Measurements from ENCODE around the gene NGEF.
"Not testable (repeated sequence)": the region's sequence is repeated elsewhere in the genome, so short reads cannot be mapped to it uniquely, and the experiment has no call there.

The NGEF gene

DNA sequence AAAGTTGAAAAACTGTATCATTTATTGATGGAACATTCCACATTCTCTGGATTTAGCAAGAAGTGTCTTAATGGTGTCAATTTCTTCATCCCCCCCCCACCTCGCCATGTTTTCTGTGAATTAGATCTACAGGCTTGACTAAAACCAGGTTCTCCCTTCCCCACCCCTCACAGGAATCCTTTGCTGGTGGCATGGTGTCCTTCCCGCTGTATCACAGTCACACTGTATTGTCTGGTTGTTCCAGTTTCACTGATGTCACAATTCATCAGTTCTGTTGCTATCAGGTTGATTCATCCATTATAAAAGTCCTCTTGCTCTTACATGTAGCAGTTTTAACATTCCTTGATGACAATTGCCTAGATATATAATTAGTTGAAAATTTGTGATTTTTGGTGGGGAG lies 149.1 kb downstream of the NGEF start:
- DNase-seq, result no peak

DNA sequence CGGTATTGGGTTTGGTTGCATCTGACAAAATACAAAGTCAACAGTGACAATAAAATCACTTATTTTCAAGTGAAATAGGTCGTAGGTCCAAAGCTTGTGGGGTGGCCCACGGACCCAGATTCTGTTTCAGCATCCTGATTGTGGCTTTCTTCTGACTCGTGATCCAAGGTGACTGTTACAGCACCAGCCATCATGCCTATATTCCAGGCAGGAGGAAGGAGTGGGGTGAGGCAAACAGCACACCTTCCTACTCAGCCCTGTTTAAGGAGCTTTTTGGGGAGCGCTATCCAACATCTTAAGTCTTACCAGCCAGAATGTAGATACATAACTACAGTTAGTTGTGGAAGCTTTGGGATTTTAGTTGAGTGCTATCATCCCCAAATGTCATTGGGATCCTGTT lies 151.7 kb downstream of the NGEF start:
- no peak for DNase-seq

GRCh38 chr2:232860593-232861241 lies 152.3 kb downstream of the NGEF start:
- DNase-seq, result no peak

DNA sequence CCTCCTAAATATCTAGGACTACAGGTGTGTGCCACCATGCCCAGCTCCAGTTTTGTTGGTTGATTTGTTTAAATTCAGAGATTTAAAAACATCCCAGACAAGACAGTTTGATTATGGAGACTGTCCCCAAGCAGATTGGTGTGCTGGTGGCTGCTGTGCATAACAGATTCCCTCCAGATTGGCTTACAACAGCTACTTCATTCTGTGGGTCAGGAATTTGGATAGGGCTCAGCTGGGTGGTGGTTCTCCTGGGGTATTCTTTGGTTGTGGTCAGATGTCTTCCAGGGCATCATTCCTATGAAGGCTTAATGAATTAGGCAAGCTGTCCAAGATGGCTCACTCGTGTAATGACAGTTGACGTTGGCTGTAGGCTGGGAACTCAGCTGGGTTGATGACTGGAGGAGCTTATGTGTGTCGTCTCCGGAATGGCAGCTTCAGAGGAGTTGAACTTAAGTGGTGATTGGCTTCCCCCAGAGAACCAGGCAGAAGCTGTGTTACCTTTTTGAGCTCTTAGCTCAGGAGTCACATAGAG lies 153.6 kb downstream of the NGEF start:
- DNase-seq, result no peak

GRCh38 chr2:232857158-232857563 lies 155.9 kb downstream of the NGEF start:
- no peak for DNase-seq

- DNase-seq, result no peak
These were observed 159.0 kb downstream of the NGEF start for GRCh38 chr2:232854082-232854481.

DNA sequence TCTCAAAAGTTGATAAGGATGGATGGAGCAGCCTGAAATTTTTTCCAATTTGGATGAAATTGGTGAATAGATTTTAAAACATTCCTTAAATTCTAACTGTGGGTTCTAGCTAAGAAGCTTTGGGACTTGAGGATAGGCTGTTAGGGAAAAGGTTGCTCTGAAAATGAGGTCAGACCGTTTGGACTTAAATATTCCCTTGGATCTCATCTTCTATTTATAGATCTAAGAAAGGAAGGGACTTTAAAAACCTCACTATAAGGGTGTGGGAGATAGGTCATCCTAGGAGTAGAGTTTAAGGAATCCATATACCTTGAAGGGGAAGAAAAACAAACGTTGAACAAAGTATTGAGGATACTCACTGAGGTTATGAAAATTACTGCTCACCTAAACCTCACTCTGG lies 160.4 kb downstream of the NGEF start:
- DNase-seq, result no peak

- not testable (repeated sequence) for DNase-seq
These were observed 161.0 kb downstream of the NGEF start for GRCh38 chr2:232852081-232852480.

GRCh38 chr2:232850039-232850438 lies 163.0 kb downstream of the NGEF start:
- DNase-seq, result no peak

DNA sequence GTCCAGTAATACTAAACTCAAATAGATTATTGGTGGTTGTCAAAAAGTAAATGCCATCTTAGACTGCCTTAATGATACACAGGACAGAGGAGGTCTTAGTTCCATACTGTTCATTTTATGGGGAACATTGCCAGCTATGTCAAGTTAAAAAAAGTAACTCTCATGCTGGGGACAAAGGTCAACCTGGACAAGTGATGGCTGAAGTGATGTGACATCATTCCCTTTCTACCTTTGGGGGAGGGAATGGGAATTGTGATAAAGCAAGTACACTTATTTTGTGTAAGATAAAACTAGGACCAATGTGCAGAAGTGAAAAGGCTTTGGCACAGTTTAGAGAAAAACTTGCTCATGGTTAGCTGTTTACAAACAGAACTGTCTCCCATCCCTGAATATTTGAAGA lies 167.0 kb downstream of the NGEF start:
- DNase-seq, result no peak

DNA sequence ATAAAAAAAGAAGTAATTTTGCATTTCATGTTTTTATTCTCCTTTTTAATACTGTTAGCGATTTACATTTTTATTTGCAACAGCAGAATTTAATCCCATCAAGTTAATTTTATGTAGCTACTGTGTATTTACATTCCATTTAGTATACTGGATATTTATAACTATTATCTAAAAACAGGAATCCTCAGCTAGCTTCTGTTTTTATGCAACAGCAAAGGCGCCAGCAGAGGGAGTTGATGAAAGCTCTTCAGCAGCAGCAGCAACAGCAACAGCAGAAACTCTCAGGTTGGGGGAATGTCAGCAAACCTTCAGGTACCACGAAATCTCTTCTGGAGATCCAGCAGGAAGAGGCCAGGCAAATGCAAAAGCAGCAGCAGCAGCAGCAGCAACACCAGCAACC lies 169.2 kb downstream of the NGEF start:
- no peak for DNase-seq

GRCh38 chr2:232842689-232843088 lies 170.4 kb downstream of the NGEF start:
- no peak for DNase-seq

DNA sequence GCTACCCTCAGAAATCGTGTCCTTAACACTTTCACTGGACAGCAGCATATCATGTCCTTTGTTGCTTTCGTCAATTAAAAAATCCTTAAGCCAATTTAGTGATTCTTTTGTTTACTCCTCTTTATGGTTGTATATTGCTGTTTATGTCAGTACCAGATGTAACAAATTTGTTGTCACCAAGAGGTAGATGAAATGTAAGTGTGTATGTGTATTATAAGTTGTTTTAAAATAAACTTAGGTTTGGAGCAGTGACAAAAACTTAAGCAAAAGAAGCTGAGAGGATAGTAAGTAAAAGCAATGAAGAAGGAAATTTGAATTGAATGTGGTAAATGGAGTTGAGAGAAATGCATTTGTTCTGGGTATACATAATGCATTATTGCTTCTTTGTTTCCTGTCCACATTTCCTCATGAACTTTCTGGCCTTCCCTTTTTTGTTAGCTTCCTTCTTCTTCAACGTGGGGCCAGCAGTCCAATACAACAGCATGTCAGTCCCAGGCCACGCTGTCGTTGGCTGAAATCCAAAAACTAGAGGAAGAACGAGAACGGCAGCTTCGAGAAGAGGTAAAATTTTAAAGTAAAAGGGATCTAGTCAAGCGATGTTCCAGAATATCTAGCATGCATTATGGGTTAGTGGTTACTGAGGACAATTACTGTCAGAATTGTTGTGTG lies 173.5 kb downstream of the NGEF start:
- no peak for DNase-seq

DNA sequence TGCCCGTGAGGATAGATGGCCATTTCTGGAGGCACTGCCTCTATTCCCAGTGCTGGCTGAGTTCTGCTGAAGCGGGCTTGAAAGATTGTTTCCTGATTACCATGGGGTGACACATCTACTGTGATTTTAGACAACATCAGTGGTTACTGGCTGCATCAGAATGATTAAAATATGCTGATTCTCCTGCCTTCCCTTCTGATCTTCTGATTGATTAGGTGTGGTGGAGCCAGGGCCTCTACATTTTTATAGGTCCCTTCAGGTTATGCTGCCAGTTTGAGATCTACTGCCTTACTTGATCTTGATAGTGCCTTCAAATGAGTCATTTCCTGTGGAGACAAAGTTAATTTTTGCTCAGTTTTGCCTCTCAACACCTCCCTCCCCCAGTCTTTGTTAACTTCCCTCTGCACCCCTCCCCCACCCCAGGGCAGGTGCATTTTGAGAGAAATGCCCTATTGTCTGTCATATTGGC lies 174.6 kb downstream of the NGEF start:
- peak; percentile 79 for DNase-seq

- no peak for DNase-seq
These were observed 176.1 kb downstream of the NGEF start for GRCh38 chr2:232836934-232837333.

- DNase-seq, result no peak
These were observed 177.3 kb downstream of the NGEF start for GRCh38 chr2:232835687-232836208.

DNA sequence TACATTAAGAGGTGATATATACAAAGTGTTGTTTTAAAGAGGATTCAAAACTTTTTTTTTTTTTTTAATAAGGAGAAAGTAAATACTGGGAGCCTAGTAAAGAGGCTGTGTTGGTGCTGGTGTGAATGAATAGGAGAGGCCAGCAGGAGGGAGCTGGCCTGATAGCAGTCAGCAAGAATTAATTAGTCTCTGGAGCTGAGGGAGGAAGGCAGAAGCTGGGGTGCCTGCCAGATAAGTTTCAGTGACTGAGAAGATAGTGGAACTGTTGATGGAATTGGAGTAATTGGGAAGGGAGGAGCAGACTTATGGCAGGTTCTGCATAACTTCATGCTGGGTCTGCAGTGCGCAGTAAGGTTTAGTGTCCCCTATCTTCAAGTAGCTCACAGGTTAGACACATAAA lies 179.2 kb downstream of the NGEF start:
- DNase-seq, result no peak

DNA sequence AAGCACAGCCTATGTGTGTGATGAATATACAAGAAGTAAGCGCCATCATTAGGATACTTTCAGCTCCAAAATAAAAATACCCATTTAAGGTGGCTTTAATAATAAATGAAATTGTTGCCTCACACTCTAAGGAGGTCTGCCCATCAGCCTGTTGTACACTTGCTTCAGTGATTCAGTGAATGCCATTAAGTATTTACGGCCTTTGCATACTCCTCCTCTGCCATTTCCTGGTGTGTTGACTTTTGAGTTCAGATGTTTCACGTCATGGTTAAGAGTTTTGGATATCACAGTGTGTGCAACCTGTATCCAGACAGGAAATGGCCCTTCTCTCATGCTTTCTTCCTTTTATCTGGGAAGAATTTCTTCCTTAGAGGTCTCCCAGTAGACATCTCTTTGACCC lies 181.6 kb downstream of the NGEF start:
- DNase-seq, result no peak

GRCh38 chr2:232829988-232830387 lies 183.1 kb downstream of the NGEF start:
- DNase-seq, result no peak
